Keratinocyte (primary cell): ENCODE results near the gene FHOD1. TPM values are rescaled to one million over a fixed set of nuclear protein-coding genes. Genes with fewer than 3 reads are reported as not detected.

Experiments used
- DNase-seq: peaks from one replicate; pipeline ENCODE4 v3.0.0-alpha.2; 2011; ENCODE audit warnings: low read depth, missing footprints, low spot score
- FAIRE-seq: peaks from 2 replicates; lab custom pipeline; 2011; peaks lifted over from hg19 to GRCh38; lab: Jason Lieb, UNC
- H2AFZ ChIP-seq: 2 replicates; pipeline ENCODE4 v1.6.0; 2012; ENCODE audit warnings: low read length, control low read depth, inconsistent platforms; ENCODE audit not compliant: control insufficient read depth
- H3K27ac ChIP-seq: 2 replicates; pipeline ENCODE4 v1.5.1; 2011; ENCODE audit warnings: low read length; ENCODE audit not compliant: control insufficient read depth, insufficient read depth
- H3K27me3 ChIP-seq: 3 replicates; pipeline ENCODE4 v1.6.0; 2011; ENCODE audit warnings: low read length; ENCODE audit not compliant: control insufficient read depth, insufficient read depth; ENCODE audit errors: extremely low read depth
- H3K36me3 ChIP-seq, 2 experiments: 2 replicates in 1 of 2; 3 replicates in 1 of 2; pipeline ENCODE4 v1.5.1; 2011; ENCODE audit warnings: low read length in 2 of 2, mild to moderate bottlenecking in 1 of 2; ENCODE audit not compliant: control insufficient read depth in 2 of 2, insufficient read depth in 2 of 2; ENCODE audit errors: extremely low read depth in 1 of 2
- H3K4me1 ChIP-seq: 3 replicates; pipeline ENCODE4 v1.5.1; 2011; ENCODE audit warnings: low read length; ENCODE audit not compliant: control insufficient read depth, insufficient read depth; ENCODE audit errors: extremely low read depth
- H3K4me2 ChIP-seq: 3 replicates; pipeline ENCODE4 v1.6.0; 2011; ENCODE audit warnings: low read depth, low read length; ENCODE audit not compliant: control insufficient read depth, insufficient read depth; ENCODE audit errors: extremely low read depth
- H3K4me3 ChIP-seq, 3 experiments: fragments of 200-600 bp in 1 of 3; sonication (generic) in 1 of 3; 2 replicates in 2 of 3; 3 replicates in 1 of 3; pipeline ENCODE4 v1.5.1; 2011 to 2016; ENCODE audit warnings: low read length in 3 of 3, mild to moderate bottlenecking in 3 of 3, control low read depth in 2 of 3, inconsistent platforms in 1 of 3, low read depth in 1 of 3, mixed read lengths in 1 of 3, mixed run types in 1 of 3, moderate library complexity in 1 of 3; ENCODE audit not compliant: control insufficient read depth in 2 of 3, insufficient read depth in 2 of 3; ENCODE audit errors: extremely low read depth in 1 of 3
- H3K79me2 ChIP-seq: 2 replicates; pipeline ENCODE4 v1.6.0; 2012; ENCODE audit warnings: low read length; ENCODE audit not compliant: control insufficient read depth, insufficient read depth
- H3K9ac ChIP-seq: 3 replicates; pipeline ENCODE4 v1.6.0; 2011; ENCODE audit warnings: low read length; ENCODE audit not compliant: control insufficient read depth, insufficient read depth; ENCODE audit errors: extremely low read depth
- H3K9me1 ChIP-seq: 3 replicates; pipeline ENCODE4 v1.6.0; 2011; ENCODE audit warnings: low read length; ENCODE audit not compliant: control insufficient read depth, insufficient read depth; ENCODE audit errors: extremely low read depth
- H3K9me3 ChIP-seq: 2 replicates; pipeline ENCODE4 v1.5.1; 2012; ENCODE audit warnings: low read depth, low read length; ENCODE audit not compliant: control insufficient read depth
- H4K20me1 ChIP-seq: 3 replicates; pipeline ENCODE4 v1.6.0; 2011; ENCODE audit warnings: low read length; ENCODE audit not compliant: control insufficient read depth, insufficient read depth; ENCODE audit errors: extremely low read depth
- CTCF ChIP-seq, 3 experiments: IDR thresholded peaks in 1 of 3; conservative IDR thresholded peaks in 1 of 3; optimal IDR thresholded peaks in 1 of 3; 2 replicates in 2 of 3; 3 replicates in 1 of 3; pipeline versions ENCODE3 to v1.5.1; 2011; ENCODE audit warnings: low read length in 3 of 3, mild to moderate bottlenecking in 3 of 3, moderate library complexity in 2 of 3, control low read depth in 1 of 3, inconsistent platforms in 1 of 3; ENCODE audit not compliant: insufficient read depth in 2 of 3; ENCODE audit errors: extremely low read depth in 1 of 3
- EZH2 ChIP-seq: IDR thresholded peaks from one replicate; pipeline ENCODE4 v1.6.1; 2012; ENCODE audit warnings: inconsistent platforms, mild to moderate bottlenecking, low read length, moderate library complexity
- dilution Hi-C: fragments of 300-500 bp; cut with MboI; formaldehyde crosslinking; loops from one replicate; pipeline ENCODE4 v1.7.0; 2020; ENCODE audit warnings: low sequenced_read_pairs; ENCODE audit not compliant: extremely low pct_ligation_motif_present
- polyA plus RNA-seq, 5 experiments: library from polyadenylated mRNA; depleted of rRNA in 3 of 5; stranded (reverse) in 3 of 5; stranded (forward) in 1 of 5; unstranded in 1 of 5; fragments of >200 nt; gene quantifications; 1 replicate in 1 of 5; 2 replicates in 3 of 5; 3 replicates in 1 of 5; pipeline versions ENCODE4 v1.2.1 to v1.2.3, GENCODE V29; 2011 to 2012; ENCODE audit warnings: missing spikeins in 2 of 5, low read depth in 1 of 5, low replicate concordance in 1 of 5

Gene FHOD1
- polyA plus RNA-seq, 1 donor (not counting 4 experiments of a cell fraction or from before 2014, with no cell fraction given): 29.4 TPM

GRCh38 chr16:67275321-67275720 lies 28.0 kb upstream of the FHOD1 start:
- no peak overlapping the region for H3K4me2 ChIP-seq
- no peak for FAIRE-seq
- H3K27me3 ChIP-seq: peaks cover 10% of the 10 kb centered on the region
- no peak overlapping the region for H3K9ac ChIP-seq
- H4K20me1 ChIP-seq: no peaks in the 10 kb centered on the region
- no peaks in the 10 kb centered on the region for H3K9me1 ChIP-seq
- no peaks in the 10 kb centered on the region for H3K36me3 ChIP-seq
- peaks cover 23% of the 10 kb centered on the region for H3K4me1 ChIP-seq
- no peak overlapping the region for H3K27ac ChIP-seq
- no peaks in the 10 kb centered on the region for H3K79me2 ChIP-seq
- H2AFZ ChIP-seq: no peak overlapping the region
- no peaks in the 10 kb centered on the region for H3K9me3 ChIP-seq
- dilution Hi-C loops: no loop called here
- H3K4me3 ChIP-seq: no peak overlapping the region
- TF ChIP-seq EZH2: no peak
- no peak for TF ChIP-seq CTCF (optimal IDR thresholded peaks at IDR 0.05 in 1 of 3, IDR thresholded peaks at IDR 0.05 in 1 of 3, conservative IDR thresholded peaks at IDR 0.05 in 1 of 3; ENCODE audit: extremely low read depth in 1 of 3, insufficient read depth in 2 of 3, low read length in 3 of 3)
- DNase-seq: no peak

GRCh38 chr16:67271446-67271845 lies 24.2 kb upstream of the FHOD1 start:
- Histone ChIP-seq H3K27me3 (no peaks in the 10 kb centered on the region), H3K9me1 (no peaks in the 10 kb centered on the region), H3K4me3 (no peak overlapping the region), H3K4me1 (no peaks in the 10 kb centered on the region), H3K79me2 (no peaks in the 10 kb centered on the region), H3K9me3 (no peaks in the 10 kb centered on the region), H3K27ac (no peak overlapping the region), H3K9ac (no peak overlapping the region), H4K20me1 (no peaks in the 10 kb centered on the region), H2AFZ (no peak overlapping the region), H3K36me3 (no peaks in the 10 kb centered on the region), H3K4me2 (no peak overlapping the region)
- dilution Hi-C loops: no loop called here
- DNase-seq: no peak
- no peak for FAIRE-seq
- TF ChIP-seq EZH2 (no peak), CTCF (optimal IDR thresholded peaks at IDR 0.05 in 1 of 3, IDR thresholded peaks at IDR 0.05 in 1 of 3, conservative IDR thresholded peaks at IDR 0.05 in 1 of 3; ENCODE audit: extremely low read depth in 1 of 3, insufficient read depth in 2 of 3, low read length in 3 of 3) (no peak)
